Liver (tissue), 9 donors: ENCODE data around the gene CCIN. TPM values are rescaled to one million over a fixed set of nuclear protein-coding genes. Genes with fewer than 3 reads are reported as not detected.

Source experiments
- DNase-seq: peaks from one replicate; pipeline ENCODE4 v3.0.0-alpha.2; 2017; ENCODE audit warnings: low spot score
- H3K27ac ChIP-seq, 2 donors: one replicate each; pipeline ENCODE4 v1.7.0; 2013; ENCODE audit warnings: inconsistent platforms in 2 of 2, low read length in 2 of 2, control low read depth in 1 of 2, low read depth in 1 of 2, mild to moderate bottlenecking in 1 of 2
- H3K27me3 ChIP-seq, 4 donors: one replicate each; pipeline versions ENCODE4 v1.6.1 to v1.7.0; 2013; ENCODE audit warnings: low read length in 3 of 4, inconsistent platforms in 1 of 4, mild to moderate bottlenecking in 1 of 4, moderate library complexity in 1 of 4; ENCODE audit not compliant: control insufficient read depth in 4 of 4, insufficient read depth in 4 of 4
- H3K36me3 ChIP-seq, 4 donors: one replicate each; pipeline versions ENCODE4 v1.6.1 to v1.7.0; 2013; ENCODE audit warnings: low read length in 3 of 4, mild to moderate bottlenecking in 3 of 4, low read depth in 1 of 4, moderate library complexity in 1 of 4; ENCODE audit not compliant: control insufficient read depth in 4 of 4, insufficient read depth in 3 of 4
- H3K4me1 ChIP-seq, 4 donors: one replicate each; pipeline versions ENCODE4 v1.6.1 to v1.7.0; 2013; ENCODE audit warnings: low read length in 3 of 4, mild to moderate bottlenecking in 3 of 4, moderate library complexity in 1 of 4; ENCODE audit not compliant: control insufficient read depth in 4 of 4, insufficient read depth in 4 of 4
- H3K4me3 ChIP-seq, 3 donors: one replicate each; pipeline versions ENCODE4 v1.6.1 to v1.7.0; 2013; ENCODE audit warnings: low read length in 3 of 3, control low read depth in 1 of 3, low read depth in 1 of 3, mild to moderate bottlenecking in 1 of 3
- H3K9ac ChIP-seq, 2 donors: one replicate each; pipeline ENCODE4 v1.7.0; 2013; ENCODE audit warnings: low read length in 2 of 2, mild to moderate bottlenecking in 2 of 2, moderate library complexity in 2 of 2, control low read depth in 1 of 2, low read depth in 1 of 2
- H3K9me3 ChIP-seq, 4 donors: one replicate each; pipeline versions ENCODE4 v1.6.1 to v1.7.0; 2013; ENCODE audit warnings: low read length in 3 of 4; ENCODE audit not compliant: control insufficient read depth in 4 of 4
- EGR1 ChIP-seq, 2 donors: IDR thresholded peaks; 2 replicates each; pipeline ENCODE4 v1.6.1; 2016 to 2018; ENCODE audit warnings: antibody characterized with exemption in 2 of 2, low read depth in 2 of 2
- FOXA1 ChIP-seq: IDR thresholded peaks from 2 replicates; pipeline ENCODE4 v1.6.1; 2016; ENCODE audit warnings: antibody characterized with exemption
- GABPA ChIP-seq, 2 donors: IDR thresholded peaks in 1 of 2; conservative IDR thresholded peaks in 1 of 2; 2 replicates each; pipeline ENCODE4 v1.6.1; 2016; ENCODE audit warnings: antibody characterized with exemption in 2 of 2, mild to moderate bottlenecking in 1 of 2, moderate library complexity in 1 of 2
- JUND ChIP-seq, 2 donors: IDR thresholded peaks; 2 replicates each; pipeline ENCODE4 v1.6.1; 2016; ENCODE audit warnings: antibody characterized with exemption in 2 of 2
- NR2F2 ChIP-seq: IDR thresholded peaks from 2 replicates; pipeline ENCODE4 v1.6.1; 2016; ENCODE audit warnings: antibody characterized with exemption
- RAD21 ChIP-seq, 2 donors: IDR thresholded peaks; 2 replicates each; pipeline ENCODE4 v1.6.1; 2016; ENCODE audit warnings: antibody characterized with exemption in 2 of 2, mild to moderate bottlenecking in 2 of 2
- SP1 ChIP-seq: IDR thresholded peaks from 2 replicates; pipeline ENCODE4 v1.6.1; 2018; ENCODE audit warnings: antibody characterized with exemption, mild to moderate bottlenecking
- TAF1 ChIP-seq: conservative IDR thresholded peaks from 2 replicates; pipeline ENCODE4 v1.6.1; 2016; ENCODE audit warnings: antibody characterized with exemption, mild to moderate bottlenecking
- YY1 ChIP-seq: IDR thresholded peaks from 2 replicates; pipeline ENCODE4 v1.6.1; 2016; ENCODE audit warnings: antibody characterized with exemption, mild to moderate bottlenecking
- WGBS: extraction: QIAGEN DNeasy Blood & Tissue Kit; methylation state at CpG from one replicate; pipeline ENCODE4 v1.1.7; 2013; 5-methylcytosine and 5-hydroxymethylcytosine counted together
- polyA plus RNA-seq, 2 donors: library from polyadenylated mRNA; stranded (reverse) in 1 of 2; unstranded in 1 of 2; fragments of 200-250 nt in 1 of 2; fragments of >200 nt in 1 of 2; fragmentation: Nextera tagmentation in 1 of 2; extraction: Ambion mirVana in 1 of 2; gene quantifications; one replicate each; pipeline versions ENCODE4 v1.2.1 to v1.2.3, GENCODE V29; 2013 to 2015
- total RNA-seq, 2 donors: library from RNA; depleted of rRNA; stranded (reverse); fragments of >200 nt; gene quantifications; one replicate each; pipeline ENCODE4 v1.2.3, GENCODE V29; 2014
- TF ChIP-seq, protein P1 (sequence below): fragments of 150-350 bp; IDR thresholded peaks from 2 replicates; pipeline ENCODE4 v1.5.1; 2017; ENCODE audit warnings: improper control_type of control experiment, low read depth, low read length; ENCODE audit not compliant: missing input control
- TF ChIP-seq, protein P2 (sequence below): IDR thresholded peaks from 2 replicates; pipeline ENCODE4 v1.6.1; 2016; ENCODE audit warnings: antibody characterized with exemption
- TF ChIP-seq, protein P3 (sequence below): IDR thresholded peaks from 2 replicates; pipeline ENCODE4 v1.6.1; 2016; ENCODE audit warnings: antibody characterized with exemption, mild to moderate bottlenecking
- donor health status: healthy.
- donor health status: healthy.
- donor health status: healthy.
- donor health status: healthy.
- donor health status: healthy.

The CCIN gene
- total and polyA plus RNA-seq, 4 donors = not detected

DNA sequence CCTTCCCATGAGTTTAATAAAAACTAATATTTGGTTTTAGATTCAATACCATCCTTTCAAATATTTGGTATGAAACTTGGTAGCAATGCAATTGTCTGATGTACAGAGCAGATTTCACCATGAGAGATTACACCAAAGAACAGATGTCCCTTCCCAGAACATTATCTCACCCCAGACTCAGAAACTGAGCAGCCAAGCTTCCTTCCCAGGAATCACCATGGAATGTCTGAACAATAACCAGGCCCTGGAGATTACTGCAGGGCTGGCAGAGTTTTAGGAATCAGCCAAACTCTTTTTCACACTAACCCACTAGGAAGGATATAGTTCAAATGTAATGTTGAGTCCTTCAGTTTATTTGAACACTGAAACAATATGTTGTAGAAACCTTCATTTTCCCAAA, 45.4 kb downstream of the CCIN start:
- peaks cover 6 to 70% (median 58%) of the 10 kb centered on the region in 4 donors for H3K36me3 ChIP-seq
- no peak for DNase-seq
- no peaks in the 10 kb centered on the region for H3K9me3 ChIP-seq
- TF ChIP-seq GABPA (IDR thresholded peaks at IDR 0.05 in 1 of 2, conservative IDR thresholded peaks at IDR 0.05 in 1 of 2) (no peak), TAF1 (no peak), SP1 (no peak), JUND (IDR thresholded peaks at IDR 0.05) (no peak), EGR1 (IDR thresholded peaks at IDR 0.05; ENCODE audit: low read depth in 2 of 2) (no peak)
- H3K27ac ChIP-seq = no peak overlapping the region
- no peak overlapping the region for H3K4me3 ChIP-seq
- no peak overlapping the region for H3K9ac ChIP-seq
- peaks cover 0 to 5% (median 0%) of the 10 kb centered on the region in 4 donors for H3K4me1 ChIP-seq
- H3K27me3 ChIP-seq = no peaks in the 10 kb centered on the region

DNA sequence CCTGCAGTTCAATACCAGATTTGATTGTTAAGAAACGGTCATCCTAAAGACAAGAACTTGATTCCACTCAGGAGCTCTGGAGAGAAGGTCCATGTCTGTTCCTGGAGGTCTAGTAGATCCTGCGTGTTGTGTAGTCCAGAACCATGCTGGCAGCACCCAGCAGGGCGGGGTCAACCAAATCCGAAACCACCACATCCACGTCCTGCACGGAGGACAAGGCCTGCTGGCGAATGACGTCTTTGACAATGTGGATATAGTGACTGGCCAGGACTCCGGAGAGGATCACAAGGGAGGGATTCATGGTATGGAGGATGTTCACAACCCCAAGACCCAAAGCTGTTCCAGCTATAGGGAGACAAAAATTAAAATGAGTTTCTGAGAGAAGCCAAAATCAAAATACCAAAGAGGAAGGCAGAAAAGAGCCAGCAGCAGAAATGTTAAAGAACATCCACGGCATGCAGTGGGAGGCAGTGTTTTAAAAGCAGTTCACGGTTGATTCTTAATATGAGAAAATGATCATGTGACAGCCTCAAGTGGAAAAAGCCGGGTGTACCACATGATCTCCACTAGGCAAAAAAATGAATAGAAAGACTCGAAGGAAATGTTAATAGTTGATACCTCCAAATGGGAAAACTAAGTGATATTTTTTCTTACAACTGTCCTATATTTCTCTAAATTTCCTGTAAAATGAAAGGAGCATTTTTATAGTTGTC, 48.2 kb downstream of the CCIN start:
- H3K27ac ChIP-seq = no peak overlapping the region
- peaks cover 18 to 70% (median 66%) of the 10 kb centered on the region in 4 donors for H3K36me3 ChIP-seq
- 83% methylated on average over 13 of the region's 13 CpGs for WGBS

More for the DNA sequence above, 48.2 kb downstream of the CCIN start:
- Histone ChIP-seq H3K4me1 (no peaks in the 10 kb centered on the region), H3K9ac (no peak overlapping the region), H3K4me3 (no peak overlapping the region), H3K27me3 (no peaks in the 10 kb centered on the region), H3K9me3 (no peaks in the 10 kb centered on the region)
- TF ChIP-seq, protein P1, sequence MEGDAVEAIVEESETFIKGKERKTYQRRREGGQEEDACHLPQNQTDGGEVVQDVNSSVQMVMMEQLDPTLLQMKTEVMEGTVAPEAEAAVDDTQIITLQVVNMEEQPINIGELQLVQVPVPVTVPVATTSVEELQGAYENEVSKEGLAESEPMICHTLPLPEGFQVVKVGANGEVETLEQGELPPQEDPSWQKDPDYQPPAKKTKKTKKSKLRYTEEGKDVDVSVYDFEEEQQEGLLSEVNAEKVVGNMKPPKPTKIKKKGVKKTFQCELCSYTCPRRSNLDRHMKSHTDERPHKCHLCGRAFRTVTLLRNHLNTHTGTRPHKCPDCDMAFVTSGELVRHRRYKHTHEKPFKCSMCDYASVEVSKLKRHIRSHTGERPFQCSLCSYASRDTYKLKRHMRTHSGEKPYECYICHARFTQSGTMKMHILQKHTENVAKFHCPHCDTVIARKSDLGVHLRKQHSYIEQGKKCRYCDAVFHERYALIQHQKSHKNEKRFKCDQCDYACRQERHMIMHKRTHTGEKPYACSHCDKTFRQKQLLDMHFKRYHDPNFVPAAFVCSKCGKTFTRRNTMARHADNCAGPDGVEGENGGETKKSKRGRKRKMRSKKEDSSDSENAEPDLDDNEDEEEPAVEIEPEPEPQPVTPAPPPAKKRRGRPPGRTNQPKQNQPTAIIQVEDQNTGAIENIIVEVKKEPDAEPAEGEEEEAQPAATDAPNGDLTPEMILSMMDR = no peak
- no peak for TF ChIP-seq YY1
- no peak for TF ChIP-seq RAD21 (IDR thresholded peaks at IDR 0.05)
- TF ChIP-seq, protein P2, sequence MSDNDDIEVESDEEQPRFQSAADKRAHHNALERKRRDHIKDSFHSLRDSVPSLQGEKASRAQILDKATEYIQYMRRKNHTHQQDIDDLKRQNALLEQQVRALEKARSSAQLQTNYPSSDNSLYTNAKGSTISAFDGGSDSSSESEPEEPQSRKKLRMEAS = no peak
- no peak for TF ChIP-seq EGR1 (IDR thresholded peaks at IDR 0.05; ENCODE audit: low read depth in 2 of 2)
- no peak for TF ChIP-seq SP1
- TF ChIP-seq NR2F2 = no peak
- TF ChIP-seq TAF1 = no peak
- TF ChIP-seq FOXA1 = no peak
- TF ChIP-seq, protein P3, sequence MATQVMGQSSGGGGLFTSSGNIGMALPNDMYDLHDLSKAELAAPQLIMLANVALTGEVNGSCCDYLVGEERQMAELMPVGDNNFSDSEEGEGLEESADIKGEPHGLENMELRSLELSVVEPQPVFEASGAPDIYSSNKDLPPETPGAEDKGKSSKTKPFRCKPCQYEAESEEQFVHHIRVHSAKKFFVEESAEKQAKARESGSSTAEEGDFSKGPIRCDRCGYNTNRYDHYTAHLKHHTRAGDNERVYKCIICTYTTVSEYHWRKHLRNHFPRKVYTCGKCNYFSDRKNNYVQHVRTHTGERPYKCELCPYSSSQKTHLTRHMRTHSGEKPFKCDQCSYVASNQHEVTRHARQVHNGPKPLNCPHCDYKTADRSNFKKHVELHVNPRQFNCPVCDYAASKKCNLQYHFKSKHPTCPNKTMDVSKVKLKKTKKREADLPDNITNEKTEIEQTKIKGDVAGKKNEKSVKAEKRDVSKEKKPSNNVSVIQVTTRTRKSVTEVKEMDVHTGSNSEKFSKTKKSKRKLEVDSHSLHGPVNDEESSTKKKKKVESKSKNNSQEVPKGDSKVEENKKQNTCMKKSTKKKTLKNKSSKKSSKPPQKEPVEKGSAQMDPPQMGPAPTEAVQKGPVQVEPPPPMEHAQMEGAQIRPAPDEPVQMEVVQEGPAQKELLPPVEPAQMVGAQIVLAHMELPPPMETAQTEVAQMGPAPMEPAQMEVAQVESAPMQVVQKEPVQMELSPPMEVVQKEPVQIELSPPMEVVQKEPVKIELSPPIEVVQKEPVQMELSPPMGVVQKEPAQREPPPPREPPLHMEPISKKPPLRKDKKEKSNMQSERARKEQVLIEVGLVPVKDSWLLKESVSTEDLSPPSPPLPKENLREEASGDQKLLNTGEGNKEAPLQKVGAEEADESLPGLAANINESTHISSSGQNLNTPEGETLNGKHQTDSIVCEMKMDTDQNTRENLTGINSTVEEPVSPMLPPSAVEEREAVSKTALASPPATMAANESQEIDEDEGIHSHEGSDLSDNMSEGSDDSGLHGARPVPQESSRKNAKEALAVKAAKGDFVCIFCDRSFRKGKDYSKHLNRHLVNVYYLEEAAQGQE = no peak
- DNase-seq = no peak
